EH (cell line): ENCODE measurements around the gene TSPAN12.

ENCODE experiments used
- DNase-seq: peaks from one replicate; pipeline ENCODE4 v3.0.0-alpha.2; 2015; ENCODE audit warnings: low read depth

The TSPAN12 gene

DNA sequence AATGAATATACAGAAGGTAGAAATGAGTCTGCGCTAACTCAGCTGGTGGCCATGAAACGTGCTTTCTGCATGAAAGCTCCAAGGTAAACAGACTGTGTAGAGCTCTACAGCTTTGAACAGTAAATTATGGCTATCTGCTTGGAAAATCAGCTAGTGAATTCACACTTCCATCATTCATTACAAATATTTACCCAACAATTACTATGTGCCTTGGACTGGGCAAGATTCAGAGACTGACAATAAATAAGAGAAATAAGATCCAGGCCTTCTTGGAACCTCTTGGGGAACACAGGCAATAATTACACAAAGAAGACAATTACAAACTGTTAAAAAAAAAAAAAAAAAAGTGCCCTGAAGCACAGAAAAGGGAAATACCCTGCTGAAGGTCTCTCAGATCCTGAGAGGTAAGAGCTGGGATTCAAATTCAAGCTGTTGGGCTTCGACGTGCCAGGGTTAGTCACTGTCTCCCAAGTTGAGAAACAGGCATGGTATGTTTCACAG lies 15.8 kb downstream of the TSPAN12 start:
- no peak for DNase-seq

DNA sequence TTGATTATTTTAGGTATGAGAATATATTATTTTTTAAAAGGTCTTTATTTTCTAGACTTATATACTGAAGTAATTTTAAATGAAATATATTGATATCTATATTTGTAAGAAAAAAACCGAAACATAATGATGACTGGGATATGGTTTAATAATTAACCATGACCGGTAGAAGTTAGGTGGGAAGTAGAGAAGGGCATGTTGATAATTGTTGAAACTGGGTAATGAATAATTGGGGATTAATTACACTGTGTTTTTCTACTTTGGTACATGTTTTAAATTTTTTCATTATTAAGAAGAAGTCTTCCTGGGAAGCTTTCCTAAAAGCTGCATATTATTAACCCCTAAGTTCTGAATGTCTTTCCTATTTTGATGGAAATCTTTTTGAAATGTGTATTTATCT lies 16.3 kb downstream of the TSPAN12 start:
- DNase-seq = no peak

DNA sequence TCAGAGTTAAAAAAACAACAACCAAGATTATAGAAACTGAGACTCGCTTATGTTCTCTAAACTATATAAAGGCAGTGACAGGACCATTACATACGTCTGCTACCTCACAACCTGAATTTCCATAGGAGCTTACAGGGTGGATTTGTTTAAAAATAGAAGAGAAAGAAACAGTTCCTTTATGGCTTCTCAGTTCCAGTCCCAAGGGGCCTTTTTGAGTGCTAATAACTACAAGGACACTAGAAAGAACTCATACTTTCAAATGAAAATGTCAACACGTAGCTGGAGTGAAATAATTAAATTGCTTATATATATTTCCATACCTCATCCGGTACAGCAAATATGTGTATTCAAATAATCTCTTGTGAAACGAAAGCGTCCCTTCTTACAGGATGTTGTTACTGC lies 19.7 kb downstream of the TSPAN12 start:
- DNase-seq = no peak

DNA sequence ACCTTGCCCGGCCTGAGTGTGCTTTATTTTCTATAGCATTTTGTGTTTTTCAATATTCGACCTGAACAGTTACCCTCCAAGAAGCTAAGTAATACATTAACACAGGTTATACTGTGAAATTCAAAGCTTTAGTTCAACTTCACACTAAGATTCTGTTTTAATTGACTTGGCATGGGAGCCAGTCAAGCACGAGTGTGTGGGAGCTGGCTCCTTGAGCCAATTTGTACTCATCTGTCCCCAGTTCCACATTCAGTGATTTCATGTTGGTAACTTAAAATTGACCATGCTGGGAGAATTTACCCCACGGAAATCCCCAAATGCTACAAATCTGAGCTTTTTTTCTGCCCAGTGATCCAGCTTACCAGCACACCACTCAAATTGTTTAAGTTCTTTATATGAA lies 20.3 kb downstream of the TSPAN12 start:
- no peak for DNase-seq

DNA sequence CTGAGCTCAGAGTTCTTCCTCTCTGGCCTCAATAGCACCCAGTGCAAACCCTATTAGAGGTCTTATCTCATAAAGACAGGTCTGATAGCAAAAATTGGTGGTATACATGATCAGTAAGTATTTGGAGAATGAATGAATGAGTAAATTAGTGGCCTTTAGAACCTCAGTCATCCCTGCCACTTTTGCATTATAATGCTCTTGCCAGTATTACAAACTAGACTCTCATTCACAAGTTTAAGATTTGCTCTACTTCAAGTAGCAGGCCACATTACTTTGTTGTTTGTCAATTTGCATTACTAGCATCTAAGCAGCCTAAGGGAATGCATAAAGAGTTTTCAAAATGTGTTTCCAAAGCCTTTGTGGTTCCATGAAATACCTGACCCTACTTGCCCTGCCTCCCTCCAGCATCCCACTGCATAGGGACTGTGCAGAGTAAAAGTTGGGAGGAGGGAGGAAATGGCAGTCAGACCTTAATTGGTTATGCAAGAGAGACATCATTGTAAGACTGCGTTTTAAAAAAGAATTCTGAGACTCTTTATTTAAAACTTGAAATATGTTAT lies 21.3 kb downstream of the TSPAN12 start:
- no peak for DNase-seq

DNA sequence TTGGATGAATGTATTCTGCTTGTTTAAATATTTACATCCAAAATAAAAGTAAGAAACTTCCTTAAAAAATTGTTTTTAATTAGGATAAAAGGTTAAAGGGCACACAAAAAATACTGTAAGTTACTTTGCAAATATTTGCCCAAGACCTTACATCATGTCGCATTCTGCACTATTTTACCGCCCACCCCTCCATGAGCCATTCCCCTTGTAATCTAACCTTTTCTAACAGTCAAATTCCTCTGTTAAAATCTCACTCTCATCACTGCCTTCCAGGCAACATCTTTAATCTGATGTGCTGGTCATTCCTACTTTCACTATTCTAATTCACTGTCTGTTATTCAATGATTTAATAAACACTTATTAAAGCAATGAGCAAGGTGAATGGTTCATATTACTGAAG lies 23.2 kb downstream of the TSPAN12 start:
- DNase-seq = no peak

DNA sequence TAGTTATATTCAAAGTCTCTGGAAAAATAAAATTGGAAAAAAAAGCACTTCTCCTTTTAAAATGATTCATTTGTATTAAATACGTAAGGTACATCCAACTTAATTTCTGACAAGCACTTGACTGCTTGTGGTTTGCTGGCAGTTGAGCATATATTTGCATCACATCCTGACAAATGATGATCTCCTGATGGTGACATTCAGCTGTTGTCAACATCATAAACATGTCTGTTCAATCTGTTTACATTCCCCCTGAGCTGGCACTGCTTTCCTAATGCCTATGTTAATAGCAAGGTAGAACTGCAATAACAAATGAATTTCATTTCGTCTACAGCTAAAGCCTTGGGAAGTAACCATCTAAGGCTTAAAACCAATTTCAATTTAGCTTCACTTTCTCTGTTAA lies 24.4 kb downstream of the TSPAN12 start:
- no peak for DNase-seq

DNA sequence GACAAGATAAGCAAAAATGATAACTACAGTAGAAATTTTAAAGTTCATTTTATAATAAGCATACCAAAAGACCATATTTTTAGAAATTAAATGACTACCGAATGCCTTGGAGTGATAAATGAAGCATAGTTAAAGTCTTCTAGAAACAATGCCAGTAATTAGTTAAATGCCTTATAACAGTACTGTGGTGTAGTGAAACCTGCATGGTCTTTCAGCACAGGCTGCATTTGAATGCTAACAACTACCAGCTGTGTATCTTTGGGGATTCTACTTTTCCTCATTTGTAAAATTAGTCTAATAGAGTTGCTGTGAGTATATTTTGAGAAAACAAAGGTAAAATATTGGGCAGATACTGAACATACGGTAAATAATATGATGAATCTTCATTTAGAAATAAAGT lies 25.1 kb downstream of the TSPAN12 start:
- DNase-seq = no peak

DNA sequence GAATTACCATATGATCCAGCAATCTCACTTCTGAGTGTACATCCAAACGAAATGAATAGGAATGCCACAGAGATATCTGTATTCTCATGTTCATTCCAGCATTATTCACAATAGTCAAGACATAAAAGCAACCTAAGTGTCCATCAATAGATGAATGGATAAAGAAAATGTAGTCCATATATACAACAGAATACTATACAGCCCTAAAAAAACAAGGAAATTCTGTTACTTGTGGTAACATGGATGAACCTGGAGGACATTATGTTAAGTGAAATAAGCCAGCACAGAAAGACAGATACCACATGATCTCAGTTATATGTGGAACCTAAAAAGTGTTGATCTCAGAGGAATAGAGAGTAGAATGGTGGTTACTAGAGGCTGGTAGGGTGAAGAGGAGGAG lies 26.7 kb downstream of the TSPAN12 start:
- DNase-seq = no peak

DNA sequence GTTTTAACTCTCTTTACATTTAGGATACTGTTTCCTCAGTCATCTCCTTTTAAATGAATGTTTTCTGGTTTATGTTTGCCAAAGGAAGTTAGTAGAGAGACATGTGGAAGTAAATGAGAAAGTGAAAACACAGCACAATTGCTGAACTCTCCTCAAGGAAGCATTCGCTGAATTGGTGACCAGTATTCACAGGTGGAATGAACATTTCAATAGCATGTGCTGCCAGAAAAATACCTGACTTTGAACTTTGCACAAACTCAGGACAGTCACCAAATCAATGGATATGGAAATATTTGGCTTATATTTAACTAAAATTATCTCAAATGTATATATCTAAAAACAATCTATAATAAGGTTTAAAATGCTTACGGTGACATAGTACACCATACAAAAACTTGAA lies 28.5 kb downstream of the TSPAN12 start:
- no peak for DNase-seq

DNA sequence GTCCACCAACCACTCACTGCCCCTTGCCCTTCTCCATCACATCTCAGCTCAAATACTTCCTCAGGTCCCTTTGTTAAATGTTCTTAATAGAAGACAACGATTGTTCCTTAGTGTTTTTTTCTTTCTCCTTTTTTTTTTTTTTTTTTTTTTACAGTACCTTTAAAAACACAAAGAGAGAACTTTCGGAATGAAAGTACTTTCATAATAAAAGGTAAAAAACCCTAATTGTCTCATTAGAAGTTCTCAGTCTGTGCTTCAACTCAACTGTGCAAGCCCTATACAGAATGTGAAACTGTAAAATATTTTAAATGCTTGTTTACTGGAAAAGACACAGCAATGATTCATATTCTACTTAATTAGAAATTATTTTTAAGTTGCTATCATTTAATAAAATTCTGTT lies 29.4 kb downstream of the TSPAN12 start:
- DNase-seq = no peak

DNA sequence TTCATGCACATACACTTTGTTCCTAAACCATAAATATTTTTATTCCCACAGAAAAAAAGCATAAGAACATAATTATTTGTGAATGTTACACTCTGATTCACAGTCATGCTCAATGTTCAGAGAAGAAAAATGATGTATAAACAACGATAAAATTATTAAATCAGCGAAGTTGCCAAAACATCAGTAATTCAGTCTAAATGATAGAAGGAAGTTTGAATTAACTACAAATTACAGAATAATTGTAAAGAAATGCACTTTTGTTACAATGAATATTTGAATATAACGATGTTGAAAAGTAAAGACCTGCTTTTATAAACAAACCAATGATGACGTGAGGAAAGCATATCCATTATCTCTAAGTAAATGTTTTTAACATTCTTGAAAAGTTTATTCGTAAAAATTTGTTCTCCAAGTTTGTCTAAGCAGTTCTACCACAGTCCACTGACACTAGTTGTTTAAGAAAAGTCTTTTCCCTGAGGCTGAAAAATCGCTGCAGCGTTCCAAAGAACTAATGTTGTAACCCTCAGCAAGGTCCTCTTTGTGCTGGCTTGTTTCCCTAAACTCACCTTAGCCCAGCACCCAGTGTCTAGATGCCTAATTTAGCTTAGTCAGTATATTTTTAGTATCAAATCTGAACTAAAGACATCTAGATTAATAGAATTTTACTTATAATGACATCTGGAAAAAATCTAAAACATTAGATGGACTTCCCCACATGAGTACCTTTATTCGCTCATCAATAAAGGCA lies 30.4 kb downstream of the TSPAN12 start:
- no peak for DNase-seq

DNA sequence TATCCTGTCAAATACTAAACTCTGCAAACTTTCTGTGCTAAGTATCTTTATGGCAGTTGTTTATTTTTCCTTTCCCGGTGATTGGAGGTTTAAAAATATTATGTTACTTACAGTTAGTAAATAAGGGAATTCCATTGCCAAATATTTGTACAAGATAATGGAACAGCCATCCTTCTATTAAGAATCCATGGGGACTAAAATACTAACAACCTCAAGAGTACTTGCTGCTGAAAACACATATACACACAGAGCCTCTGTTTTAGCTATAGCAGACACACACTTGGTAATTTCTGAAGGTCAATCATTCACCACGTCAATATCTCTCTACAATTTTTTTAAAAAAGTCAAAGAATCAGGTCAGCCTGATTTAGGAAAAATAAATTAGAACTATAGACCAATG lies 32.4 kb downstream of the TSPAN12 start:
- no peak for DNase-seq

DNA sequence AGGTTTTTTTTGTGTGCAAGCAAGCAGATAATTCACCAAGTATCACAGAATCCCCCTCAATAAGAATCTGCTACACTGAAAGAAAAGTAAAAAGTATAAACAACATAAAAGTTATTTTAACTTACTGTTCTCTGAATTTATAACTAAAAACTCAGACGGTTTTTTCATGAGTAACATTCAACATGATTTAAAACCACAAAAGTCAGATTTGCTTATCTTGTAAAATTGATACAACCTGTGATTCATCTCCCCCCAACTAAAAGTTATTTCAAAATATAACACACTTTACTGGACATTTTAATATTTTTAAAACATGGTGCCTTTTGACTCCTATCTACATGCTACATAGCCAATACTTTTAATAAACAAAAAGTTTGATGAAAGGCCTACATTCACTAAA lies 32.8 kb downstream of the TSPAN12 start:
- DNase-seq = no peak

DNA sequence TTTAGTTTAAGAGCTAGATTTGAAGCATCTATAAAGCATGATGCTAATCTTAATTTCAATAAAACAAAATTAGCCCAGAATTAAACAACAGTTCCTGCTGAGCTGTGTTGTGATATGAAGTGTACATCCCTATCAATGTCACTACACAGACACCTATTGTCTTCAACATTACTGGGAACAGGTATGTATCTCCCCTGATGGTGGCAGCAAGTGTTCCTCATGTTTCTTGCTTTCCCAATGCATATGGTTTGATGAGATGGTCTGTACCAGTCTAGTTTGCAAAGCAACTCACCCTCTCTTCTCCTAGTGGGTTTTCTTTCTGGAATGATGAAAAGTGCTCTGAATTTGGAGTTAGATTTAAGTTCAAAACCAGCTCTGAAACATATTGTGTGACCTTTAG lies 38.1 kb downstream of the TSPAN12 start:
- no peak for DNase-seq

DNA sequence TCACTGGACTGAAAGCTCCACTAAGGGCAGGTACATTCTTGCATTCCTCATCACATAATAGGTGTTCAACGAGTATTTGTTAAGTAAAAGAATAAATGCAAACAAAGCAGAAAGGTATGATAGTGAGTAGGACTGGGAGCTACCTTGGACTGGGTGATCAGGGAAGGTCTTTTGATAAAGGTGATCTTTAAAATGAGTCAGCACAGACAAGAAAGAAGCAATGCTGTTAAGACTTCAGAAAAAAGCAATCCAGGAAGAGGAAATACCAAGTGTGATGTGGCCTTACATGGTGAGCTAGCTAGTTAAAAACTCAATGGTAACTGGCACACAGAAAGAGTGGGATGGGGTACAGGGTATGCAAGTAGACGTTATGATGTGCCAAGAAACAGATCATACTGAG lies 40.1 kb downstream of the TSPAN12 start:
- DNase-seq = no peak

DNA sequence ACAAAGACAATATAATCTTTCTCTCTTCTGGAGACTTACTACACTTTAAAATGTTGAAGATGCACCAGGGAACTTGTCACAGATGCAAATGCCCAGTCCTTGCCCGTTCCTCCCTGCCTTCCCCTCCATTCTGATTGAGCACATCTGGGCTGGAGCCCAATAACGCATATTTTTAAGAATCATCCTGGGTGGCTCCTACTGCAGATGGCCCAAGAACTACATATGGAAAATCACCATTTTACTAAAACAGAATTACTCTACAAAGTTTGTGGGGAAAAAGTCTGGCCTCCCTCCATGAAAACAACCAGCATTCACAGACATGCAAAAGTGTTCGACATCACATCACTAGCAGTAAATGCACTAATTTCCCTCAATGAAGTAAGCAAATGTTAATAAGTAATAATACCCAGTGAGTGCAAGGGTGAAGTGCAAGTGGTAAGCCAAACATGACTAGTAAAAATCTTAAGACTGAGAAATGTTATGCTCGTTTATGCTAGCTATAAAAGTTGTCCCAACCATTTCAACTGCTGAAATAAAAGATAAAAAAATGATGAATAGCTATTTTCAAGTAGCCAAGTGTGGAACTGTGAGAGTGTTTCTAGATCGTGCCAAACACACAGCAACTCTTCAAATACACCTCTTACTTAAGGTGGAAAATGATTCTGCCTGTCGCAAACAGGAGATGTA lies 43.5 kb downstream of the TSPAN12 start:
- DNase-seq = no peak

DNA sequence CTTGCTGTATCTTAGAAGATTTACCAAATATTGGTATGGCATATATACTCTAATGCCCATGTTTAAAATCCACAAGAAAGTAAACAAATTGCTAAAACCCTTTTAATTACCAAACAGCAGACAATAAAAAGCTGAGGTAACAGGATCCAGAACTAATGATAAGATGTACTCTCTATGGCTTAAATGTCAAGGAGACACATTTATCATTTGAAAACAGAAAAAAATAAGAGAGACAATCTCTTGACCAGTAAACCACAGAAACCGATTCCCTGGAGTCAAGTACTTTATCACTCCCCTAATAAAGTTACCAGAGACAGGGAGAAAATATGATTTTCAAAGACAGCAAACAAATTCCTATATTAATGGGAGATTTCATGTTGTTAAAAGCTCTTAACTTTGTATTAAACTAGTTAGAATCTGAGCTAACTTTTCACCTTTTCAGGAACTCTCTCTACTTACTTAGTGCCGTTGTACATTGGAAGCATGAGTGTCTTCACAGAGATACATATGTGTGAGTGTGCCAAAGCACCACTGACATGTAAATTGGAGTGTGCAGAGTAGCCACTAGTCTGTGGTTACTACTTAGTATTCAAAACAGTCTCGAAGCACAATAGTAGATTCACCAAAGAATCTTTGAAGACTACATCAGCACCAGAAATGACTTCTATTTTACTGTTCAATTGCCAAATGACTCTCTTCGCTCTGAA lies 44.2 kb downstream of the TSPAN12 start:
- DNase-seq = no peak

DNA sequence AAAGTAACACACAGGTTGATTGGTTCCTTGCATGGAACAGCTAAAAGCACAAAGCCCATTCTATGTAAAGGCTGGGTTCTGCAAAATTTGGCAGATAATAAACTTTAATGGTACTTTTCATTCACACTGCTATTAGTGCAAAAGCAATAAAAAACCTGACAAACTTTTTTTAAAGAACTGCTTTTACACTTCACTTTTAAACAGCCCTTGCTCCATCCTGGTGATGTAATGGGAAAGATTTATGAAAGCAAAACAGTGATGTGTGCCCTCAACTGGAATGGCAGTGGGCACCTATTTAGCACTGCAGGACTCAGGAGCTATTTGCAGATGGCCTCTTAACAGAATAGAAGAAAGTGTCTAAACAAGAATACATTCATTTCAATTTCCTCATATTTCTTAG lies 44.9 kb downstream of the TSPAN12 start:
- no peak for DNase-seq

DNA sequence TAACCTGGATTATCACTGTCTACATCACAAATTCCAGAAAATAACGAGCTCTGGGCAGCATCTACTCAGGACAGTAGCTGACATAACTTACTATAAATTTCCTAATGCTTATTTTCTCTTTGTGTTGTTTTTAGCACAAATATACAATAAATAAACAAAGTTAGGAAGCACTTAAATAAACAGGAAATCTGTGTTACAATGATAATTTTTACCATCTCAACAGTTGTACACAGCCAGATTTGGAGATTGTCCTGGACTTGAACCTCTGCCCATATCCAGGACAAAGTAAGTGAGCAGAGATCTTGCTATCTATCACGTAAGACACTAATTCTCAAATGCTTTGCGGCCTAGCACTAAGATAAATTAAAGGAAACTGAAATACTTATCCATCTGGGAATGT lies 48.7 kb downstream of the TSPAN12 start:
- no peak for DNase-seq

DNA sequence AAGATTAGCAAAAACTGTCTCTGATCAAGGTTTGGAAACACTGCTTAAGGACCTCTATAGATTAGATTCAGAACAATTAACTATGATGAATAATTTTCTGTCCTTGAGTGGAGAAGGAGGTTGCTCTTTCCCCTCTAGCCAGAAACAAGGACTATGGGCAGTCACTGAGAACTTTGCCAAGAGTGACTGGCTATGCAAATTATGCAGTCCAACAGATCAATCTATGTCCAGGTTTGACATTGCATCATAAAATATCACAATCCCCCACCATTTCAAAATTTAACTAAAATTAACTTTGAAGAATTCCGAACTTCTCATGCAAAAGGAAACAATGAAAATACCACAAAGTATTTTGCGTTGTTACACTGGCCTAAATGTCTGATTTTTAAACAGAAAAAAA lies 50.6 kb downstream of the TSPAN12 start:
- DNase-seq = no peak

DNA sequence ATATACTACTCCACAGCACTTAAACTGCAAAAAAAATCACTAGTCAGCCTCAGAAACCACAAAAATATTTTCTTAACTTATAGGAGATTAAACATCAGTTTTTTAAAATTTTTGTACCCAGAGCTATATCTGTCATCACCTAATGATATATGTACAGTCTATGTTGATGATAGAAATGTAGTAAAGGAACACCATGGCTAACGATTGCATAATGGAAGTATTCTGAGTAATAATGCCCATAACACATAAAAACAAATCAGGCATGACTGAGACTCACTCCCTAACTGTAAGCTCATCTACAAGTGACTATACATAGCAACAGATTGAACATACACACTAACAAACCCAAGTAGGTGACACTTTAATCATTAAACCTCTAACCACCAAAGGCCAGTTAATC lies 51.3 kb downstream of the TSPAN12 start:
- no peak for DNase-seq
